Epithelial cell of esophagus (primary cell): Measurements from ENCODE around the gene MEGF11.

Experiments
- DNase-seq: peaks from one replicate; pipeline ENCODE4 v3.0.0; 2010; ENCODE audit warnings: low read depth
- H3K4me3 ChIP-seq: 2 replicates; pipeline ENCODE4 v1.5.1; 2011; ENCODE audit warnings: mild to moderate bottlenecking, low read length, control low read depth
- CTCF ChIP-seq: IDR thresholded peaks from 2 replicates; pipeline ENCODE4 v1.5.1; 2011; ENCODE audit warnings: low read depth, mild to moderate bottlenecking, low read length, control low read depth, inconsistent platforms; ENCODE audit not compliant: insufficient read depth; ENCODE audit errors: missing control alignments

Gene MEGF11

GRCh38 chr15:66238318-66238717 is 15.2 kb downstream of the MEGF11 start:
- TF ChIP-seq CTCF, result no peak
- no peak overlapping the region for H3K4me3 ChIP-seq
- DNase-seq, result no peak

- no peak for DNase-seq
- no peak overlapping the region for H3K4me3 ChIP-seq
- no peak for TF ChIP-seq CTCF
Observed at GRCh38 chr15:66237513-66238235, 15.9 kb downstream of the MEGF11 start.

GRCh38 chr15:66236806-66237375 is 16.7 kb downstream of the MEGF11 start:
- no peak for TF ChIP-seq CTCF
- no peak for DNase-seq
- H3K4me3 ChIP-seq, result no peak overlapping the region

GRCh38 chr15:66235866-66236265 is 17.7 kb downstream of the MEGF11 start:
- no peak for DNase-seq
- H3K4me3 ChIP-seq, result no peak overlapping the region
- TF ChIP-seq CTCF, result no peak

- H3K4me3 ChIP-seq, result no peak overlapping the region
- DNase-seq, result no peak
- no peak for TF ChIP-seq CTCF
Observed at GRCh38 chr15:66234798-66235197, 18.8 kb downstream of the MEGF11 start.

GRCh38 chr15:66233487-66234415 is 19.8 kb downstream of the MEGF11 start:
- DNase-seq, result peak; percentile 29
- TF ChIP-seq CTCF, result no peak
- no peak overlapping the region for H3K4me3 ChIP-seq
